ENCODE measurements around the gene TPH2. TPM values are rescaled to one million over a fixed set of nuclear protein-coding genes. Genes with fewer than 3 reads are reported as not detected.

The TPH2 gene
- total and polyA plus RNA-seq, 2 experiments from 2014 or later = not detected

- H3K4me2 ChIP-seq (ENCODE audit: unreplicated experiment) = no peak overlapping the region
- H3K9me3 ChIP-seq (ENCODE audit: low read depth) = no peaks in the 10 kb centered on the region
- 25 to 27% methylated on average over 9 of the region's 9 CpGs for WGBS, 2 experiments (ENCODE audit: low coverage in 1 of 2, low lambda C conversion rate in 2 of 2, missing lambda C conversion rate in 2 of 2)
- no peak overlapping the region for H3K4me3 ChIP-seq
- H2AFZ ChIP-seq = no peak overlapping the region
- no peaks in the 10 kb centered on the region for H3K36me3 ChIP-seq (ENCODE audit: low read depth)
- H3K27ac ChIP-seq = no peak overlapping the region
- H3K9ac ChIP-seq = no peak overlapping the region
- H3K79me2 ChIP-seq (ENCODE audit: insufficient read depth) = no peaks in the 10 kb centered on the region
- no peaks in the 10 kb centered on the region for H4K20me1 ChIP-seq (ENCODE audit: insufficient read depth)
- DNase-seq = no peak
- H3K9me2 ChIP-seq (ENCODE audit: insufficient read depth) = no peaks in the 10 kb centered on the region
- H3K27me3 ChIP-seq (replicated peaks; ENCODE audit: insufficient read depth) = peaks cover 15% of the 10 kb centered on the region
- in situ Hi-C loops (cut with MboI) = no loop called here
- no peaks in the 10 kb centered on the region for H3K4me1 ChIP-seq (ENCODE audit: insufficient read depth)
- H3F3A ChIP-seq (ENCODE audit: insufficient read depth) = no peaks in the 10 kb centered on the region
- TF ChIP-seq EZH2phosphoT487 (IDR thresholded peaks at IDR 0.05; ENCODE audit: insufficient read depth, low read depth) (no peak), EZH2 (IDR thresholded peaks at IDR 0.05; ENCODE audit: insufficient read depth, poor library complexity, severe bottlenecking) (no peak)
Observed at GRCh38 chr12:72000969-72001648, 62.5 kb downstream of the TPH2 start.

GRCh38 chr12:72006766-72007165, 68.1 kb downstream of the TPH2 start:
- H3K79me2 ChIP-seq (ENCODE audit: insufficient read depth) = no peaks in the 10 kb centered on the region
- H3K9me3 ChIP-seq (ENCODE audit: low read depth) = no peaks in the 10 kb centered on the region
- DNase-seq = no peak
- H3K27me3 ChIP-seq (replicated peaks; ENCODE audit: insufficient read depth) = peaks cover 10% of the 10 kb centered on the region
- in situ Hi-C loops (cut with MboI) = no loop called here
- no peak overlapping the region for H3K27ac ChIP-seq
- peaks cover 8% of the 10 kb centered on the region; the same call in 1 of the 2 replicates for H3F3A ChIP-seq (ENCODE audit: insufficient read depth)
- no peaks in the 10 kb centered on the region for H3K9me2 ChIP-seq (ENCODE audit: insufficient read depth)
- no peaks in the 10 kb centered on the region for H4K20me1 ChIP-seq (ENCODE audit: insufficient read depth)
- TF ChIP-seq EZH2phosphoT487 (IDR thresholded peaks at IDR 0.05; ENCODE audit: insufficient read depth, low read depth) (no peak), EZH2 (IDR thresholded peaks at IDR 0.05; ENCODE audit: insufficient read depth, poor library complexity, severe bottlenecking) (no peak)
- H3K4me2 ChIP-seq (ENCODE audit: unreplicated experiment) = no peak overlapping the region
- no peak overlapping the region for H2AFZ ChIP-seq
- no peak overlapping the region for H3K4me3 ChIP-seq
- 12 to 13% methylated on average over 2 of the region's 2 CpGs for WGBS, 2 experiments (ENCODE audit: low coverage in 1 of 2, low lambda C conversion rate in 2 of 2, missing lambda C conversion rate in 2 of 2)
- H3K36me3 ChIP-seq (ENCODE audit: low read depth) = no peaks in the 10 kb centered on the region
- H3K4me1 ChIP-seq (ENCODE audit: insufficient read depth) = peaks cover 16% of the 10 kb centered on the region
- H3K9ac ChIP-seq = no peak overlapping the region

- in situ Hi-C loops (cut with MboI) = no loop called here
- Histone ChIP-seq H2AFZ (no peak overlapping the region), H3K27ac (peak overlapping the region; percentile 48)
Observed at GRCh38 chr12:72010356-72010755, 71.7 kb downstream of the TPH2 start.

GRCh38 chr12:72011374-72011773, 72.7 kb downstream of the TPH2 start:
- peak; percentile 12 for DNase-seq
- no peaks in the 10 kb centered on the region for H3K9me3 ChIP-seq (ENCODE audit: low read depth)
- H3K27ac ChIP-seq = no peak overlapping the region
- H3K27me3 ChIP-seq (replicated peaks; ENCODE audit: insufficient read depth) = no peaks in the 10 kb centered on the region
- H3K9ac ChIP-seq = no peak overlapping the region
- in situ Hi-C loops (cut with MboI) = no loop called here
- TF ChIP-seq EZH2phosphoT487 (IDR thresholded peaks at IDR 0.05; ENCODE audit: insufficient read depth, low read depth) = no peak
- TF ChIP-seq EZH2 (IDR thresholded peaks at IDR 0.05; ENCODE audit: insufficient read depth, poor library complexity, severe bottlenecking) = no peak
- H3K4me1 ChIP-seq (ENCODE audit: insufficient read depth) = peaks cover 20% of the 10 kb centered on the region
- no peak overlapping the region for H2AFZ ChIP-seq
- H3K4me2 ChIP-seq (ENCODE audit: unreplicated experiment) = no peak overlapping the region
- H3F3A ChIP-seq (ENCODE audit: insufficient read depth) = peaks cover 8% of the 10 kb centered on the region; the same call in 1 of the 2 replicates
- H3K9me2 ChIP-seq (ENCODE audit: insufficient read depth) = peaks cover 3% of the 10 kb centered on the region; the same call in 1 of the 2 replicates
- H3K36me3 ChIP-seq (ENCODE audit: low read depth) = no peaks in the 10 kb centered on the region
- H3K4me3 ChIP-seq = no peak overlapping the region
- no peaks in the 10 kb centered on the region for H3K79me2 ChIP-seq (ENCODE audit: insufficient read depth)
- no peaks in the 10 kb centered on the region for H4K20me1 ChIP-seq (ENCODE audit: insufficient read depth)
- WGBS, 2 experiments (ENCODE audit: low coverage in 1 of 2, low lambda C conversion rate in 2 of 2, missing lambda C conversion rate in 2 of 2) = 0% methylated on average over 1 of the region's 1 CpG

More at GRCh38 chr12:72010356-72010755, 71.7 kb downstream of the TPH2 start:
- no peaks in the 10 kb centered on the region for H3K79me2 ChIP-seq (ENCODE audit: insufficient read depth)
- peaks cover 20% of the 10 kb centered on the region for H3K4me1 ChIP-seq (ENCODE audit: insufficient read depth)
- no peaks in the 10 kb centered on the region for H3K36me3 ChIP-seq (ENCODE audit: low read depth)
- H4K20me1 ChIP-seq (ENCODE audit: insufficient read depth) = no peaks in the 10 kb centered on the region
- 6 to 7% methylated on average over 4 of the region's 4 CpGs for WGBS, 2 experiments (ENCODE audit: low coverage in 1 of 2, low lambda C conversion rate in 2 of 2, missing lambda C conversion rate in 2 of 2)
- H3K9me3 ChIP-seq (ENCODE audit: low read depth) = no peaks in the 10 kb centered on the region
- peaks cover 1% of the 10 kb centered on the region; the same call in 1 of the 2 replicates for H3K27me3 ChIP-seq (replicated peaks; ENCODE audit: insufficient read depth)
- H3K9me2 ChIP-seq (ENCODE audit: insufficient read depth) = peaks cover 3% of the 10 kb centered on the region; the same call in 1 of the 2 replicates
- DNase-seq = peak; percentile 63
- H3K4me2 ChIP-seq (ENCODE audit: unreplicated experiment) = no peak overlapping the region
- no peak for TF ChIP-seq EZH2 (IDR thresholded peaks at IDR 0.05; ENCODE audit: insufficient read depth, poor library complexity, severe bottlenecking)
- H3F3A ChIP-seq (ENCODE audit: insufficient read depth) = peaks cover 8% of the 10 kb centered on the region; the same call in 1 of the 2 replicates
- H3K9ac ChIP-seq = no peak overlapping the region
- no peak overlapping the region for H3K4me3 ChIP-seq
